NCI-H2227 (cell line): ENCODE data around the gene EIF5AL1.
"Not testable (repeated sequence)": the region's sequence is repeated elsewhere in the genome, so short reads cannot be mapped to it uniquely, and the experiment has no call there.

Experiments used
- DNase-seq: peaks from one replicate; lab custom pipeline; 2025; ENCODE audit not compliant: unreplicated experiment; lab: John Stamatoyannopoulos, UW

Gene EIF5AL1

GRCh38 chr10:79511891-79512583 is at the start of gene EIF5AL1:
Gene EIF5AL1 (plus strand): TSS chr10:79512533. CDS start chr10:79512650, 117 bp downstream.
- not testable (repeated sequence) for DNase-seq

- DNase-seq: no peak
These were observed 48.5 kb upstream of the EIF5AL1 start for GRCh38 chr10:79463578-79464496.

- DNase-seq: no peak
These were observed 47.0 kb upstream of the EIF5AL1 start for GRCh38 chr10:79465341-79465740.

- no peak for DNase-seq
These were observed 44.2 kb upstream of the EIF5AL1 start for GRCh38 chr10:79468015-79468560.

GRCh38 chr10:79468841-79469585 is 43.3 kb upstream of the EIF5AL1 start:
- no peak for DNase-seq

- DNase-seq: no peak
These were observed 42.2 kb upstream of the EIF5AL1 start for GRCh38 chr10:79470096-79470495.

- no peak for DNase-seq
These were observed 40.6 kb upstream of the EIF5AL1 start for GRCh38 chr10:79471776-79472175.

GRCh38 chr10:79472449-79472848 is 39.9 kb upstream of the EIF5AL1 start:
- DNase-seq: no peak

GRCh38 chr10:79472951-79473350 is 39.4 kb upstream of the EIF5AL1 start:
- no peak for DNase-seq

- DNase-seq: no peak
These were observed 38.7 kb upstream of the EIF5AL1 start for GRCh38 chr10:79473496-79474095.

- no peak for DNase-seq
These were observed 37.1 kb upstream of the EIF5AL1 start for GRCh38 chr10:79475119-79475653.

- DNase-seq: no peak
These were observed 36.5 kb upstream of the EIF5AL1 start for GRCh38 chr10:79475877-79476276.

- DNase-seq: no peak
These were observed 35.7 kb upstream of the EIF5AL1 start for GRCh38 chr10:79476645-79477044.

GRCh38 chr10:79477456-79477855 is 34.9 kb upstream of the EIF5AL1 start:
- DNase-seq: no peak

GRCh38 chr10:79479283-79479909 is 32.9 kb upstream of the EIF5AL1 start:
- DNase-seq: no peak

- no peak for DNase-seq
These were observed 30.0 kb upstream of the EIF5AL1 start for GRCh38 chr10:79482304-79482703.

GRCh38 chr10:79482741-79483140 is 29.6 kb upstream of the EIF5AL1 start:
- DNase-seq: no peak

- no peak for DNase-seq
These were observed 29.0 kb upstream of the EIF5AL1 start for GRCh38 chr10:79483299-79483698.

- no peak for DNase-seq
These were observed 28.4 kb upstream of the EIF5AL1 start for GRCh38 chr10:79483948-79484347.

- DNase-seq: no peak
These were observed 27.9 kb upstream of the EIF5AL1 start for GRCh38 chr10:79484476-79484875.
